Lung (tissue), 12 donors: Measurements from ENCODE around the gene DEPDC5. TPM values are rescaled to one million over a fixed set of nuclear protein-coding genes. Genes with fewer than 3 reads are reported as not detected.

Source experiments
- ATAC-seq: fragments of 200-7000 bp; cut with Tn5 transposase; one replicate; pipeline ENCODE4 v1.9.1; 2020; ENCODE audit warnings: moderate number of reproducible peaks; ENCODE audit not compliant: insufficient read depth, low FRiP score
- DNase-seq, 3 donors: peaks; one replicate each; pipeline ENCODE4 v3.0.0-alpha.2; 2013 to 2017
- H3K27ac ChIP-seq, 2 donors: one replicate each; pipeline ENCODE4 v1.5.1; 2013; ENCODE audit warnings: mild to moderate bottlenecking in 2 of 2, moderate library complexity in 2 of 2, control low read depth in 1 of 2, inconsistent platforms in 1 of 2, low read depth in 1 of 2, low read length in 1 of 2
- H3K27me3 ChIP-seq, 3 donors: one replicate each; pipeline ENCODE4 v1.5.1; 2013; ENCODE audit warnings: low read length in 2 of 3; ENCODE audit not compliant: control insufficient read depth in 3 of 3, insufficient read depth in 3 of 3
- H3K36me3 ChIP-seq, 4 donors: one replicate each; pipeline ENCODE4 v1.5.1; 2013; ENCODE audit warnings: low read length in 4 of 4, mild to moderate bottlenecking in 1 of 4, moderate library complexity in 1 of 4; ENCODE audit not compliant: control insufficient read depth in 4 of 4, insufficient read depth in 4 of 4
- H3K4me1 ChIP-seq, 5 donors: one replicate each; pipeline ENCODE4 v1.5.1; 2013; ENCODE audit warnings: low read length in 5 of 5, mild to moderate bottlenecking in 2 of 5, moderate library complexity in 1 of 5; ENCODE audit not compliant: control insufficient read depth in 5 of 5, insufficient read depth in 5 of 5
- H3K4me3 ChIP-seq: one replicate; pipeline ENCODE4 v1.5.1; 2013; ENCODE audit warnings: mild to moderate bottlenecking, control low read depth, moderate library complexity
- H3K9ac ChIP-seq, 2 donors: one replicate each; pipeline ENCODE4 v1.5.1; 2013; ENCODE audit warnings: low read length in 2 of 2, control low read depth in 1 of 2; ENCODE audit not compliant: insufficient read depth in 1 of 2
- H3K9me3 ChIP-seq, 4 donors: one replicate each; pipeline ENCODE4 v1.5.1; 2013; ENCODE audit warnings: low read length in 3 of 4, mild to moderate bottlenecking in 1 of 4, moderate library complexity in 1 of 4; ENCODE audit not compliant: control insufficient read depth in 4 of 4, insufficient read depth in 3 of 4
- WGBS, 2 donors: extraction: QIAGEN DNeasy Blood & Tissue Kit; methylation state at CpG; one replicate each; pipeline ENCODE4 v1.1.7; 2013; 5-methylcytosine and 5-hydroxymethylcytosine counted together
- polyA plus RNA-seq, 2 donors: library from polyadenylated mRNA; stranded (reverse); fragments of 200-250 nt; gene quantifications; one replicate each; pipeline ENCODE4 v1.2.1, GENCODE V29; 2013
- total RNA-seq, 2 donors: library from RNA; depleted of rRNA in 1 of 2; stranded (reverse); fragments of >200 nt in 1 of 2; gene quantifications; one replicate each; pipeline ENCODE4 v1.2.1, GENCODE V29; 2014 to 2021
- TF ChIP-seq, protein P1 (sequence below): IDR thresholded peaks from 2 replicates; pipeline ENCODE4 v1.5.1; 2012; ENCODE audit warnings: mild to moderate bottlenecking; ENCODE audit errors: control extremely low read depth, extremely low read depth
- donor health status: control.
- donor health status: control.
- donor health status: Bipolar disorder and iron deficiency.
- donor health status: healthy.
- donor health status: DM: yes; HTN: yes; CAD: no.

The DEPDC5 gene
- total and polyA plus RNA-seq, 4 donors, result 6.6 to 29.0 (median 16.3) TPM

DNA sequence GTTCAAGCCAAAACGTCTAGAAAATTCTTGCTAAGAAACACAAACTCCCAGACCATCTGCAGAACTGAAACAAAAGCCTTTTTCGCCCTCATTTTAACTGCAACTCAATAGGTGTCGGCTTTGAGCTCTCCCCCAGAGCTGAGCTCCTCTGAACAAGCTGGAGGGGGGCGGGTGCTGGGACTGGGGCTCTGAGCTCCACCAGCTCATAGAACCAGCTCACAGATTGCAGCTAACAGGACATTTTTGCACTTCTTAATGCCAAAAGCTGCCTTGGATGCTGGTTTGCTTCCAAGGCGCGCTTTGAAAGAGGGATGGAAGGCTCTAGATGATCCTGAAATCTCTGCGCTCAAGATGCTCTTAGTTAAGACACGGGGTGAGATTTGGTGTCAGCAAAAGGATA lies 184.5 kb downstream of the DEPDC5 start:
- Histone ChIP-seq H3K4me1 (peaks cover 0 to under 1% (median 0%) of the 10 kb centered on the region in 5 donors), H3K9ac (no peak overlapping the region), H3K36me3 (no peaks in the 10 kb centered on the region), H3K27ac (no peak overlapping the region), H3K4me3 (no peak overlapping the region), H3K27me3 (no peaks in the 10 kb centered on the region), H3K9me3 (no peaks in the 10 kb centered on the region)
- TF ChIP-seq, protein P1, sequence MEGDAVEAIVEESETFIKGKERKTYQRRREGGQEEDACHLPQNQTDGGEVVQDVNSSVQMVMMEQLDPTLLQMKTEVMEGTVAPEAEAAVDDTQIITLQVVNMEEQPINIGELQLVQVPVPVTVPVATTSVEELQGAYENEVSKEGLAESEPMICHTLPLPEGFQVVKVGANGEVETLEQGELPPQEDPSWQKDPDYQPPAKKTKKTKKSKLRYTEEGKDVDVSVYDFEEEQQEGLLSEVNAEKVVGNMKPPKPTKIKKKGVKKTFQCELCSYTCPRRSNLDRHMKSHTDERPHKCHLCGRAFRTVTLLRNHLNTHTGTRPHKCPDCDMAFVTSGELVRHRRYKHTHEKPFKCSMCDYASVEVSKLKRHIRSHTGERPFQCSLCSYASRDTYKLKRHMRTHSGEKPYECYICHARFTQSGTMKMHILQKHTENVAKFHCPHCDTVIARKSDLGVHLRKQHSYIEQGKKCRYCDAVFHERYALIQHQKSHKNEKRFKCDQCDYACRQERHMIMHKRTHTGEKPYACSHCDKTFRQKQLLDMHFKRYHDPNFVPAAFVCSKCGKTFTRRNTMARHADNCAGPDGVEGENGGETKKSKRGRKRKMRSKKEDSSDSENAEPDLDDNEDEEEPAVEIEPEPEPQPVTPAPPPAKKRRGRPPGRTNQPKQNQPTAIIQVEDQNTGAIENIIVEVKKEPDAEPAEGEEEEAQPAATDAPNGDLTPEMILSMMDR, result no peak
- DNase-seq, result no peak
- ATAC-seq, result no peak
- WGBS, 2 donors, result 87 to 88% methylated on average over 8 of the region's 8 CpGs

DNA sequence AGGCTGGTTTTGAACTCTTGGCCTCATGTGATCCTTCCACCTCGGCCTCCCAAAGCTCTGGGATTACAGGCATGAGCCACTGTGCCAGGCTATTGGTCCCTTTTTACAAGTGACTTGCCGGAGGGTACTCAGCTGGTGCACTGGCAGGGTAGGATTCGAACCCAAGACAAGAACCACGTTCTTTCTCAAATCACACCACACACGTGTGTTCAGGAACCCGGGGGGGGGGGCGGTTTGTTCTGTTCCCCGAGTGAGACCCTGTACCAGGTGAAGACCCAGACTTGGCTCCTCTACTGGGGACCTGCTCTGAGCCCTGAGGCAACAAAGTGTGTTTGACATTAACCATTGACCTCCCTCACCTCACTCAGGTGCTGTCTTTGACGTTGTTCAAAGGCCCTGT lies 186.7 kb downstream of the DEPDC5 start:
- no peak for DNase-seq
- WGBS, 2 donors, result 80 to 92% methylated on average over 9 of the region's 9 CpGs

GRCh38 chr22:31942091-31942490 lies 188.3 kb downstream of the DEPDC5 start:
- Histone ChIP-seq H3K4me1 (peaks cover 3 to 14% (median 7%) of the 10 kb centered on the region in 5 donors), H3K9ac (no peak overlapping the region), H3K4me3 (no peak overlapping the region), H3K27ac (no peak overlapping the region), H3K36me3 (peaks cover 0 to 6% (median 0%) of the 10 kb centered on the region in 4 donors), H3K9me3 (no peaks in the 10 kb centered on the region), H3K27me3 (no peaks in the 10 kb centered on the region)
- 92 to 94% methylated on average over 5 of the region's 5 CpGs for WGBS, 2 donors
- TF ChIP-seq, protein P1, result no peak
- no peak for DNase-seq
- ATAC-seq, result no peak

More for the DNA sequence above, 186.7 kb downstream of the DEPDC5 start:
- Histone ChIP-seq H3K4me1 (peaks cover 0 to 3% (median 3%) of the 10 kb centered on the region in 5 donors), H3K9ac (no peak overlapping the region), H3K27ac (no peak overlapping the region), H3K4me3 (no peak overlapping the region), H3K9me3 (no peaks in the 10 kb centered on the region), H3K27me3 (no peaks in the 10 kb centered on the region), H3K36me3 (peaks cover 0 to 5% (median 0%) of the 10 kb centered on the region in 4 donors)
- ATAC-seq, result no peak
- TF ChIP-seq, protein P1, result no peak
